Trophoblast cell (in vitro differentiated cells and primary cell): Measurements from ENCODE around the gene MAP1B.

Experiments used
- DNase-seq, 2 donors: peaks; one replicate each; pipeline ENCODE4 v3.0.0-alpha.2; 2016
- H2AFZ ChIP-seq: 2 replicates; pipeline ENCODE4 v1.6.1; 2013; ENCODE audit warnings: low read length, moderate library complexity, mild to moderate bottlenecking; ENCODE audit not compliant: insufficient read depth, poor library complexity
- H2AK5ac ChIP-seq: 2 replicates; pipeline ENCODE4 v1.6.1; 2013; ENCODE audit warnings: mild to moderate bottlenecking, low read length
- H2BK120ac ChIP-seq: 2 replicates; pipeline ENCODE4 v1.6.1; 2013; ENCODE audit warnings: low read length, mild to moderate bottlenecking, moderate library complexity; ENCODE audit not compliant: insufficient read depth, poor library complexity
- H2BK12ac ChIP-seq: 2 replicates; pipeline ENCODE4 v1.6.1; 2013; ENCODE audit warnings: mild to moderate bottlenecking, low read length, moderate library complexity
- H2BK5ac ChIP-seq: 2 replicates; pipeline ENCODE4 v1.6.1; 2013; ENCODE audit warnings: low read length, low read depth, moderate library complexity, mild to moderate bottlenecking; ENCODE audit not compliant: poor library complexity
- H3K14ac ChIP-seq: 2 replicates; pipeline ENCODE4 v1.6.1; 2013; ENCODE audit warnings: mild to moderate bottlenecking, low read length
- H3K18ac ChIP-seq: 2 replicates; pipeline ENCODE4 v1.6.1; 2013; ENCODE audit warnings: mild to moderate bottlenecking, low read length
- H3K23ac ChIP-seq: 2 replicates; pipeline ENCODE4 v1.6.1; 2013; ENCODE audit warnings: low read length
- H3K27ac ChIP-seq: 2 replicates; pipeline ENCODE4 v1.5.1; 2013; ENCODE audit warnings: low read depth, mild to moderate bottlenecking, inconsistent platforms, low read length, moderate library complexity
- H3K27me3 ChIP-seq: 2 replicates; pipeline ENCODE4 v1.6.1; 2013; ENCODE audit warnings: inconsistent platforms, mild to moderate bottlenecking, low read length, moderate library complexity; ENCODE audit not compliant: insufficient read depth
- H3K36me3 ChIP-seq, 2 experiments: 1 replicate in 1 of 2; 2 replicates in 1 of 2; pipeline ENCODE4 v1.6.1; 2013; ENCODE audit warnings: low read length in 2 of 2, mild to moderate bottlenecking in 2 of 2, moderate library complexity in 1 of 2; ENCODE audit not compliant: insufficient read depth in 2 of 2, control insufficient read depth in 1 of 2
- H3K4ac ChIP-seq: 2 replicates; pipeline ENCODE4 v1.6.1; 2013; ENCODE audit warnings: low read depth, mild to moderate bottlenecking, low read length, moderate library complexity
- H3K4me1 ChIP-seq, 2 experiments: 1 replicate in 1 of 2; 2 replicates in 1 of 2; pipeline ENCODE4 v1.6.1; 2013; ENCODE audit warnings: low read length in 2 of 2, mild to moderate bottlenecking in 2 of 2, moderate library complexity in 1 of 2; ENCODE audit not compliant: insufficient read depth in 2 of 2, control insufficient read depth in 1 of 2
- H3K4me2 ChIP-seq: 2 replicates; pipeline ENCODE4 v1.6.1; 2013; ENCODE audit warnings: inconsistent platforms, mild to moderate bottlenecking, low read length, moderate library complexity
- H3K4me3 ChIP-seq: 2 replicates; pipeline ENCODE4 v1.5.1; 2013; ENCODE audit warnings: mild to moderate bottlenecking, low read depth, low read length, inconsistent platforms
- H3K79me1 ChIP-seq: one replicate; pipeline ENCODE4 v1.6.1; 2013; ENCODE audit warnings: low read length
- H3K79me2 ChIP-seq: 2 replicates; pipeline ENCODE4 v1.6.1; 2013; ENCODE audit warnings: low read length, mild to moderate bottlenecking; ENCODE audit not compliant: control insufficient read depth, insufficient read depth, poor library complexity
- H3K9ac ChIP-seq: 2 replicates; pipeline ENCODE4 v1.6.1; 2013; ENCODE audit warnings: mild to moderate bottlenecking, low read length
- H3K9me3 ChIP-seq: 2 replicates; pipeline ENCODE4 v1.6.1; 2013; ENCODE audit warnings: low read depth, mild to moderate bottlenecking, control low read depth, inconsistent platforms, low read length; ENCODE audit not compliant: insufficient read depth
- H4K12ac ChIP-seq: 2 replicates; pipeline ENCODE4 v1.6.1; 2013; ENCODE audit warnings: low read depth, mild to moderate bottlenecking, low read length, moderate library complexity
- H4K8ac ChIP-seq: 2 replicates; pipeline ENCODE4 v1.6.1; 2013; ENCODE audit warnings: low read depth, mild to moderate bottlenecking, low read length, moderate library complexity
- H4K91ac ChIP-seq: one replicate; pipeline ENCODE4 v1.6.1; 2013; ENCODE audit warnings: low read depth, mild to moderate bottlenecking, low read length, moderate library complexity
- WGBS: extraction: QIAGEN DNeasy Blood & Tissue Kit; methylation state at CpG from one replicate; pipeline ENCODE4 v1.1.7; 2013; ENCODE audit warnings: missing lambda C conversion rate; ENCODE audit not compliant: insufficient read length, insufficient coverage; ENCODE audit errors: extremely low coverage; 5-methylcytosine and 5-hydroxymethylcytosine counted together

Gene MAP1B

GRCh38 chr5:72231991-72232703, 124.9 kb downstream of the MAP1B start:
- H3K36me3 ChIP-seq, result peaks cover 0 to 2% of the 10 kb centered on the region in 2 experiments
- H3K4ac ChIP-seq, result no peak overlapping the region
- H2AFZ ChIP-seq, result no peak overlapping the region
- H2BK5ac ChIP-seq, result no peak overlapping the region
- no peak overlapping the region for H2BK12ac ChIP-seq
- no peak overlapping the region for H4K91ac ChIP-seq
- H3K9ac ChIP-seq, result no peak overlapping the region
- no CpG with 5 or more reads among the region's 6 CpGs for WGBS
- no peak overlapping the region for H4K12ac ChIP-seq
- H3K79me2 ChIP-seq, result no peaks in the 10 kb centered on the region
- H2BK120ac ChIP-seq, result no peak overlapping the region
- no peak overlapping the region for H4K8ac ChIP-seq
- H3K9me3 ChIP-seq, result no peaks in the 10 kb centered on the region
- H3K23ac ChIP-seq, result no peak overlapping the region
- H3K27me3 ChIP-seq, result no peaks in the 10 kb centered on the region
- DNase-seq, result no peak
- H3K4me1 ChIP-seq, result peaks cover 0 to 5% of the 10 kb centered on the region in 2 experiments
- no peak overlapping the region for H3K4me2 ChIP-seq
- peaks cover 1% of the 10 kb centered on the region for H3K79me1 ChIP-seq
- H2AK5ac ChIP-seq, result no peak overlapping the region
- peak overlapping the region; percentile 52 for H3K27ac ChIP-seq
- no peak overlapping the region for H3K4me3 ChIP-seq
- no peak overlapping the region for H3K18ac ChIP-seq
- no peak overlapping the region for H3K14ac ChIP-seq

- H3K4me1 ChIP-seq, result peaks cover 0 to 5% of the 10 kb centered on the region in 2 experiments
- no peak overlapping the region for H2BK120ac ChIP-seq
- no peak overlapping the region for H2AK5ac ChIP-seq
- no CpG with 5 or more reads among the region's 2 CpGs for WGBS
- no peaks in the 10 kb centered on the region for H3K27me3 ChIP-seq
- DNase-seq, result no peak
- H2AFZ ChIP-seq, result no peak overlapping the region
- H4K8ac ChIP-seq, result no peak overlapping the region
- H3K23ac ChIP-seq, result no peak overlapping the region
- H4K12ac ChIP-seq, result no peak overlapping the region
- peaks cover 0 to 2% of the 10 kb centered on the region in 2 experiments for H3K36me3 ChIP-seq
- no peak overlapping the region for H2BK5ac ChIP-seq
- H3K4ac ChIP-seq, result no peak overlapping the region
- H3K14ac ChIP-seq, result no peak overlapping the region
- H3K79me2 ChIP-seq, result no peaks in the 10 kb centered on the region
- H3K79me1 ChIP-seq, result peaks cover 1% of the 10 kb centered on the region
- no peak overlapping the region for H3K18ac ChIP-seq
- H4K91ac ChIP-seq, result no peak overlapping the region
- H3K27ac ChIP-seq, result no peak overlapping the region
- H3K4me3 ChIP-seq, result no peak overlapping the region
- H3K9me3 ChIP-seq, result no peaks in the 10 kb centered on the region
- H3K9ac ChIP-seq, result no peak overlapping the region
- H2BK12ac ChIP-seq, result no peak overlapping the region
- no peak overlapping the region for H3K4me2 ChIP-seq
Observed at GRCh38 chr5:72232838-72233237, 125.6 kb downstream of the MAP1B start.

GRCh38 chr5:72233835-72234234, 126.6 kb downstream of the MAP1B start:
- Histone ChIP-seq H3K4ac (no peak overlapping the region), H2AFZ (no peak overlapping the region), H3K4me2 (no peak overlapping the region), H3K23ac (no peak overlapping the region), H4K8ac (no peak overlapping the region), H3K9ac (no peak overlapping the region), H3K27me3 (no peaks in the 10 kb centered on the region), H2BK12ac (no peak overlapping the region), H3K18ac (no peak overlapping the region), H3K4me3 (no peak overlapping the region), H3K14ac (no peak overlapping the region), H3K9me3 (no peaks in the 10 kb centered on the region), H2AK5ac (no peak overlapping the region), H2BK5ac (no peak overlapping the region), H3K4me1 (peaks cover 0 to 5% of the 10 kb centered on the region in 2 experiments), H4K12ac (no peak overlapping the region), H4K91ac (no peak overlapping the region), H3K79me1 (peaks cover 1% of the 10 kb centered on the region), H3K79me2 (no peaks in the 10 kb centered on the region), H3K36me3 (peaks cover 0 to 2% of the 10 kb centered on the region in 2 experiments), H3K27ac (no peak overlapping the region), H2BK120ac (no peak overlapping the region)
- no CpG with 5 or more reads among the region's 1 CpG for WGBS
- no peak for DNase-seq

GRCh38 chr5:72234265-72234700, 127.0 kb downstream of the MAP1B start:
- Histone ChIP-seq H3K4me3 (no peak overlapping the region), H3K27me3 (no peaks in the 10 kb centered on the region), H3K79me1 (peaks cover 1% of the 10 kb centered on the region), H4K8ac (no peak overlapping the region), H3K79me2 (no peaks in the 10 kb centered on the region), H3K27ac (no peak overlapping the region), H3K4me2 (no peak overlapping the region), H3K14ac (no peak overlapping the region), H4K12ac (no peak overlapping the region), H3K9me3 (no peaks in the 10 kb centered on the region), H2BK120ac (no peak overlapping the region), H2AK5ac (no peak overlapping the region), H3K9ac (no peak overlapping the region), H3K4ac (no peak overlapping the region), H2AFZ (no peak overlapping the region), H2BK5ac (no peak overlapping the region), H3K36me3 (peaks cover 0 to 2% of the 10 kb centered on the region in 2 experiments), H4K91ac (no peak overlapping the region), H3K18ac (no peak overlapping the region), H3K23ac (no peak overlapping the region), H2BK12ac (no peak overlapping the region), H3K4me1 (peaks cover 0 to 5% of the 10 kb centered on the region in 2 experiments)
- peak; percentile 28 to 81 for DNase-seq
